CD4-positive, alpha-beta T cell treated with Interleukin-4 for 1 hour (primary cell): ENCODE results near the gene COLEC11.
"Not testable (repeated sequence)": the region's sequence is repeated elsewhere in the genome, so short reads cannot be mapped to it uniquely, and the experiment has no call there.

Experiments
- DNase-seq, 2 donors: peaks; one replicate each; pipeline ENCODE4 v3.0.0-alpha.2; 2020 to 2022

Gene COLEC11

DNA sequence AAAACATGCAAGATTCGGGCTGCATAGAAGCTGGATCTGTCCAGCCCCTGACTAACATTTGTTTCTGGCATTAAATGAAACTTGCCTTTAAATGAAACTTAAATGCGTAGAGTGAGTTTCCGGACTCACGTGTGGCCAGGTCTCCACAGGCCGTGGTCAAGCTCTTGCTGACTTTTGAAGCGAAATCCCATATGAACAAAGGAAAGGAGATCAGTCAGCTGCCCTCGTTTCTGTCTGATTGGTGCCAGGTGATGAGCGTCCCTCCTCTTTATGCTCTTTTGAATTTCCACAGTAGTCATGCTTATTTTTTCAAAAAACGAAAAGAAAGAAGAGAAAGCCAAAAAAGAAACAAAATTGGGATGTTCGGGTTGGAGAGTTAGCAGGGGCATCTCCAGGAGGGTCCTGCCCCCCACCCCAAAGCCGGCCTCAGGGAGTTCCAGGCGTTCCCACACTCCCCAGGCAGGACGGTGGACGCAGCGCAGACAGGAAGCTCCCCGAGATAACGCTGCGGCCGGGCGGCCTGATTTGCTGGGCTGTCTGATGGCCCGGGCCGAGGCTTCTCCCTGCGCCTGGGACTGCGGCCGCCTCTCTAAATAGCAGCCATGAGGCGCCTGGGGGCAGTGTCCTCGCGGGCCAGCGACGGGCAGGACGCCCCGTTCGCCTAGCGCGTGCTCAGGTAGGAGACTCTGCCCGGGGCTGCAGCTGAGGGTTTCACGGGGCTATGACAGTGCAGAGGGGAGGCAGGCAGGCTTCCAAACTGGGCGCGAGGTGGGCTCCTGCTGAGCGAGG lies at the start of gene COLEC11:
Gene COLEC11, plus strand, starts transcription at position 620 of the 789 bp plus-strand sequence. CDS start 9,229 bp downstream, outside the sequence.
- no peak for DNase-seq

DNA sequence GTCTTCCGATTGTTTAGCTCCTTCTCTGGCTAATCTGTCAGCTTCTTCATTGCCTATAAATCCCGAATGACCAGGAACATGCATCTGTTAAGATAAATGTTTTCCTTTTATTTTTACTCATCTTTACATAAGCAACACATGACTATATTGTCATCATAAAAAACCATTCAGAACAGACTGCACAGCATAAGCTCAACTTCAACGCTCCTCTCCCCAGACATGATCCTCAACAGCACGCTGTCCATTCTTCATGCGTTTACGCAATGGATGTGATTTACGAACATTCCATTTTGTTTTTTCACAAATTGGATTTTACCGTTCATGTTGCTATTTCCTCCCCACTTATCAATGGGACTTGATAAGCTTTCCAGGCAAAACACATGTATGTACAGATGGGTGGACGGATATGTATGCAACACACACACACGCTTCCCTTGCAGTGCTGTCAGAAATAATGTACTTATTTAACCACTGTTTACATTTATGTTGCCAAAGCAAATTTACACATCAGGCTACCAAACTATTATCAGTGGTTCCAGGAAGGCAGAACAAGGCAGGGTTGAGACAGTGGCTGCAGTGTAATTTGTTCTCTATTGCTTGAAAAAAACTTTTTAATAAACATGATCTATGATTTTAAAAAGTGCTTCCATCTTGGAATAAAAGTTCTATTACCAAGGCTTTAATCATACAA lies 49.0 kb upstream of the COLEC11 start:
- no peak for DNase-seq

DNA sequence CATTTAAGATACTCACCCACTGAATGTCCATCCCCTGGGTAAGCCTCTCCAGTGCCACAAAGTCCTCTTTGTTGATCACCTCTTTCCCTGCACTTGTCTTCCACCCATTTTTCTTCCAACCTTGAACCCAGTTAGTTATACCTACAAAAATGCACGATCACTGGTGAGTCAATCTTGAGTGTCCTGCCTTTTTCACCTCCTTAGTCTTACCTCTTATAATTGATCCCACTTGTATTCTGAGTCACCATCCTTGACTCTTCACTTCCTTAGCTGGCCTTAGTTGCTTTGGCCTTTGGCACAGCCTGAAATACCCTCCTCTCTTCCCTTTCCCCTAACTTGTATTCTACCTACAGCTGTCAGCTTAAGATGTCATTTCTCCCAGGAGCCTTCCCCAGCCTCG lies 47.0 kb upstream of the COLEC11 start:
- no peak for DNase-seq

DNA sequence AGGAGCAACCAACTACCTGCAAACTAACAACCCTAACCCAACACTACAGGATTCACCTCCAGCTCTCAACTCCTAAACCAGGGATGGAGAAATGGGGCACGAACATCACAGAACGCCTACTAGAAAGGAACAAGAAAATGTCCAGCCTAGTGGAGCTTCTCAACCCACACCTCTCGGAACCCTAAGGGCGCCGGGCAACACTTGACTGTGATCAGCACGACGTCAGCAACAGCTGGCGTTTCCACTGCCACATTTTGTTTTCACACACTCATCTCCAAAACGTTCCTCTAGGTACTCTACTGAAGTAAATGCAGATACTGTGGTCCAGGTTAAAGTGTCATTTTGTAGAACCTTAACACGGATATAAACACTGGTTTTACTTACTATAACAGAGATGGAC lies 41.0 kb upstream of the COLEC11 start:
- no peak for DNase-seq

DNA sequence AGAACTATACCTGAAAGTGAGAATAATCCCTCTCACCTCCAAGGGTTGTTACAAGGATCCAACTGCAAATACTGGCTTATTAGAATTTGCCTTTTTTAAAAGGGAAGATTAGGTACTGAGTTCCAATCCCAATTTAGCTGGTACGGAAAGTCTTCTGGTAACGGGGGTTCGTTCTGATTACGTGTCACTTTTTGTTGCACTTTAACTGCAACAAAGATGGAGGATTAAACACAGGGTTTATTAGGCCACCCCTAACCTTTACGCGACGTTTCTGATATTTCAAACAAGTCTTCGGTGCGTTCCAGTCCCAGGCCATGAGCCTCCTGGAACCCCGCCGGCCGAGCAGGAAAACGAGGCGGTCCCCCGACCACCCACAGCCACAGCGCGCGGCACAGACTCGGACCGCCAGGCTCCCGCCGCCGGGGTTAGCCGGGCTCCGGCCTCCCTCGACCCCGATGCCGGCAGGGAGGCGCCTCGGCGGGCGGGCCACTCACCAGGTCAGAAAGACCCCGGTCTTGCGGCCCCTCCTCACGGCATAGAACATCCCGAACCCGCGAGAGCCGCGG lies 37.2 kb upstream of the COLEC11 start:
- DNase-seq: peak in 1 of 2 donors; percentile 19

DNA sequence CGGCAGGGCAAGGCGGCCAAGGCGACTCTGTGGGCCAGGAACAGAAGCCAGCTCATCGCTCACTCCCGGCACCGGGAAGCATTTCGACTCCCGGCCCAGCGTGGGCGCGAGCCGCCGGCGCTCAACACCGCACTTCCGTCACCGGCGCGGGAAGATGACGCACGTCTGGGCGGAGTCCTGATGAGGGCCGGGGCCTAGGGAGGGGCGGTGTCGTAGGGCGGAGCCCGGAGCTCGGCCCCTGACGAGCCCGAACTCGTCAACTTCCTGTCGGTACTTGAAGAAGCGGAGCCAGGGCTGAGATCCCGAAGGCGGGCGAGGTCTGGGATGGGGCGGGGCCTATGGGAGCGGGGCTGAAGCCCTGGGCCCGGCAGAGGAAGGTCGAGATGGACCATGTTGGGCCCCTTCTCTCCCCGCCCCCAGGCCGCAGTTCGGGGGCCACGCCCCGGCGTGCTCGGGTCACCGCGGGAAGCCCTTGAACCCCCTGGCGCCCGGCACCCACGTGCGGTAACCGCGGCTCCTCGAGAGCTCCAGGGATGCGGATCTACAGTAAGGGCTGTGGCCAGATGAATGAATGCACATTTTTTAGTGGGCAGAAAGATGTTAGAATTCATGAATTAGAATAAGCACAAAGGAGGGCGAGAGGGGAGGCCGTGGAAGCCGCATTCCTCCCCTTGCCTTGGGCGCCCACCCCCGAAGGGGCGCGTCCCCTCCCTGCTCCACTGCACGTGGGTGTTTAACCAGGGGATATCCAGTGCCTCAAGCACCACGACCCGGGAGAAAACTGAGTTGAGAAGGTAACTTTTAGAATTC lies 36.5 kb upstream of the COLEC11 start, which contains the start of gene RNASEH1:
Gene RNASEH1, minus strand, starts transcription at position 129 of the 810 bp plus-strand sequence. Its CDS starts 73 bp downstream, at position 56.
- peak; percentile 96 to 97 for DNase-seq

DNA sequence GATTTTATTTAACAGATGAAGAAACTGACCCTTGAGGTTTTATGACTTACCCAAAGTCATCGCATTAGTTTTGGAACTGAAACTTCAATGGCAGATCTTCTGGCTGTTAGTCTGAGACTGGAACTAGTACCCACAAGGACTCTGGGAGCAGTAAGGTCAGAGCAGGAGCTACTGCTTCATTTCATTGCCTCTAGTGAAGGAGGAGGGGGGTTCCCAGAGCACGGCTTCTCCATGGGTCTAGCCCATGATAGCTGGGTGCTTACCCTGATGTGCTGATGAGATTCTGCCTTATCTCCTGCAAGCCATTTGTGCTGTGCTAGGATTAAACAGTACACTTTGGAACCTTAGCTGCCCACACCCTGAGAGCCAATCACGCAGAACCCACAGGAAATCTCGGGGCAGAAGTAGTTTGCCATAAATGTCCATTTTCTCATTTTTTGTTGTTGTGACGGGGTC lies 31.4 kb upstream of the COLEC11 start:
- DNase-seq: no peak

DNA sequence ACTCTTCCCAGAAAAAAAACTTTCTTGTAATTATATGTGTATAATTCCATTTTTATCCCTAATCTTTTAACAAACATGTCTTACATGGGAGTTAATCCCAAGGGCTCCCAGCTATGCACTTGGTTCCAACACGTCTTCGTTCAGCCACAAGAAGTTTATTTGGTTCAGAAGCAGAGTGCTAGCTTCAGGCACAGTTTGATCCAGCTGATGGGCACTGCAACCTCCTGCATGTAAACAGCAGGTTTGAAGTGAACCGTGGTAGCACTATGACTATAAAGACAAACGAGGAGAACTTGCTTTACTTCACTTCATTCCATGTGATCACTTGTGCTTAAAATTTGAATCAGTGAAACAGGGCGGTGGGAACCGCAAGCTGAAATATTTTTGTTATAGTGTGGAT lies 29.8 kb upstream of the COLEC11 start:
- no peak for DNase-seq

DNA sequence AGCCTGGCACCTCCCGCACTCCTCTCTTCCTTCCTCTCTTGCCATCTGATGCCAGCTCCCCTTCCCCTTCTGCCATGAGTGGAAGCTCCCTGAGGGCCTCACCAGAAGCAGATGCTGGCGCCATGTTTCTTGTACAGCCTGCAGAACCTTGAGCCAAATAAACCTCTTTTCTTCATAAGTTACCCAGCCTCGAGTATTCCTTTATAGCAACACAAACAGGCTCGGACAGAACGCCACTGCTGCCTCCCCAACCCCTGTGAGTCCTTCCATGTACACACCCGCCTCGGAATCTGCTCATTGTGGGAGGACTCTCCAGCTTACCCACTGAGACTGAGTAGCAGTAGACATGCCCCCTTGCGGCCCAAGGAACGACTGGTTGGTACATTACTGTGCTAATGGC lies 28.1 kb upstream of the COLEC11 start:
- DNase-seq: no peak

DNA sequence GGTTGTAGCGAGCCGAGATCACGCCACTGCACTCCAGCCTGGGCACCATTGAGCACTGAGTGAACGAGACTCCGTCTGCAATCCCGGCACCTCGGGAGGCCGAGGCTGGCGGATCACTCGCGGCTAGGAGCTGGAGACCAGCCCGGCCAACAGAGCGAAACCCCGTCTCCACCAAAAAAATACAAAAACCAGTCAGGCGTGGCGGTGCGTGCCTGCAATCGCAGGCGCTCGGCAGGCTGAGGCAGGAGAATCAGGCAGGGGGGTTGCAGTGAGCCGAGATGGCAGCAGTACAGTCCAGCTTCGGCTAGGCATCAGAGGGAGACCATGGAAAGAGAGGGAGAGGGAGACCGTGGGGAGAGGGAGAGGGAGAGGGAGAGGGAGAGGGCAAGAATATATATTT lies 25.3 kb upstream of the COLEC11 start:
- DNase-seq: not testable (repeated sequence)

DNA sequence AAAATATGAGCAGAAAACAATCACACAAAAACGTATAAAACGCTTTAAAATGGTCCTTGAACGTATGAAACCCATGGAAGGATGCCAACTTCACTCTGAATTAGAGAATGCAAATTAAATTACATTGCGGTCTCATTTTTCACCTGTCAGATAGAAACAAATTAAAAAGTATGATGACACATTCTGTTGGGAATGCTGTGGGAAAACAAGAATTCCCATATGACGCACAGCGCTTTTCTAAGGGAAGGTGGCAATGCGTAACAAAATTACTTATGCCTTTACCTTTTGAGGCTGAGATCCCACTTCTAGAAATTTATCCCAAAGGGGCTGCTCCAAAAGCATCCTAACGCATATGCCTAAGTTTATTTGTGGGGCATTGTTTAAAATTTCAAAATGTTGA lies 23.6 kb upstream of the COLEC11 start:
- DNase-seq: no peak

DNA sequence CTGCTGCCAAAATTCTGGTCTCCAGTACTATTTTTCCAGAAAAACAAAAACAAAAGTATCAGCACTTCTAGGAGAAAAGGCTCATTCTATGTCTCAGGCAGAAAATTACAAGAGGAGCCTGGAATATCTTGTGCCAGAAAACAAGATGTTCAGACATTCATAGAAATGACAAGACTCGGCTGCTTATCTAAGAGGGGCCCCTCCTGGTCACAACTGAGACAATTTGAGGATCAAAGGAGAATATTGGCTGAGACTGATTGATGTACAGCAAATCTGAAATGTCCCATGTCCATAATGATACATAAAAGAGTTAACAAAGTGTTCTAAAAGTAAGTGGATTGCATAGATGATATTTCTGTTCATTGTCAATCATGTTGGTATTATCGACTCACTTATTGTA lies 22.3 kb upstream of the COLEC11 start:
- DNase-seq: no peak

DNA sequence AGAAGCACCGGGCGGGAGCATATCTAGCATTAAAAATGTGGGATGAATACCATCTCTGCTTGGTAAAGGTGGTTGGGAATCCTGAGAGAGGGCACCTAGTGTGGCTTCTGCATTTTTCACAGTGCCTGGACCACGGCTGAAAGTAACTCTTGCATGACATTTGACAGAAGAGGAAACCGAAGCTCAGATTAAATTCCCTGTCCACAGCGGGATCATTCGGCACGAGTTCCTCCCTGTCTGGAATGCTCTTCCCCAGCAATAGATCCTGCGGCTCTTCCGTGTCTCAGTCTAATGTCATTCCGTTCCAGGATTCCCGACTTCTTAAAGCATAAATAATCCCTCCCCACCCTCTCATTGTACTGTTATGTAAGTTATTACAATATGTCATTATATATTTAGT lies 20.8 kb upstream of the COLEC11 start:
- no peak for DNase-seq

DNA sequence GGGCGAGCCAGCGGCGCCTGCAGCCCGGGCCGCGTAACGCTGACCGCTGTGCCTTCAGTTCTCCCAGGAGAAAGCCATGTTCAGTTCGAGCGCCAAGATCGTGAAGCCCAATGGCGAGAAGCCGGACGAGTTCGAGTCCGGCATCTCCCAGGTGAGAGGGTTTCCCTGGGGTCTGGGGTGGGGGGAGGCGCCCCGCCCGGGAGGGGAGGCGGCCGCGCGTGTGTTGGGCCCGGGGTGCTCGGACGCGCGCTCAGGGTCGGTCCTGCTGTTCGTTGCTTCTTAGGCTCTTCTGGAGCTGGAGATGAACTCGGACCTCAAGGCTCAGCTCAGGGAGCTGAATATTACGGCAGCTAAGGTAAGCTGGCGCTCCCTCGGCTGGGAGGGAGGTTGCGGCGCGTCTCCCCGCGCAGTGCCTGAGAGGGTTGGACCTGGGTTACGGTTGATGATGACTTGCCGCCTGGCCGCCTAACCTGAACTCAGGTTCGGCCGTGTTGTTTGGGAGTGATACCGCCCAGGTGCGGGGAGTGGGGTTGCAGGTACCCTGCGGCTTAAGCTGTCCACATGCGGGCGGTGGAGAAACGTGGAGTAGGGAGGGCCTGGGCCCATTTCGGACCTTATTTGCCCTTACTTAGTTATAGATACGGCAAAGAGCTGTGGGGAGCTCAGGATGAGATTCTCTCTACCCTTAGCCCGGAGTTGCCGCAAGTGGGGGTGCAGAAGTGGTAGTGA lies 19.2 kb upstream of the COLEC11 start:
- DNase-seq: no peak

DNA sequence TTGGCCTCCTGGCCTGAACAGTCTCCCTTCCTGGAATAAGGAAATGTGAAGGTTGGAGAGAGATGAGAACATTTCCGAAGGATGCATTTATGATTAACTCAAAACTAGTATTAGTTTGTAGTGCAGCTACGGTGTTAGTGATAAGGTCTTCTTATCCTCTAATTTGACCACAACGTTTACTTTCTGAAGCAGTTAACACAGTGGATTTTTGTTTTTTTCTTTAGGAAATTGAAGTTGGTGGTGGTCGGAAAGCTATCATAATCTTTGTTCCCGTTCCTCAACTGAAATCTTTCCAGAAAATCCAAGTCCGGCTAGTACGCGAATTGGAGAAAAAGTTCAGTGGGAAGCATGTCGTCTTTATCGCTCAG lies 18.7 kb upstream of the COLEC11 start:
- DNase-seq: not testable (repeated sequence)

DNA sequence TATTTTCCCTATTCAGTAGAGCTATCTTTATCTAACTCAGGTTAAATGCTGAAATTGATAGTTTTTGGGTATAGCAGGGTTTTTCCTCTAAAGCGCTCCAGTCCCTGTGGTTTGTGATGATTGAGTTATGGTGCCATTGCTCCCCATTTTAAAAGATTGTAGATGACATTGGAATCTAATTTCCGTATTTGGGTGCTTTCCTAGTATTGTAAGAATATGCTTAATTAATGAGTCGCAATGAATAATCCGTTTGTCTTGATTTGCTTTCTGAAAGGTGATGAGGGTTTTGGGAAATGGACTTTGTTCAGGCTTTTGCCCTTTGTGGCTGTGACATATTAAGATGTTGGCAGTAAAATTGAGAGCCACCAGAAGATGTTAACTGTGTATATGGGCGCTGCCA lies 15.9 kb upstream of the COLEC11 start:
- no peak for DNase-seq

DNA sequence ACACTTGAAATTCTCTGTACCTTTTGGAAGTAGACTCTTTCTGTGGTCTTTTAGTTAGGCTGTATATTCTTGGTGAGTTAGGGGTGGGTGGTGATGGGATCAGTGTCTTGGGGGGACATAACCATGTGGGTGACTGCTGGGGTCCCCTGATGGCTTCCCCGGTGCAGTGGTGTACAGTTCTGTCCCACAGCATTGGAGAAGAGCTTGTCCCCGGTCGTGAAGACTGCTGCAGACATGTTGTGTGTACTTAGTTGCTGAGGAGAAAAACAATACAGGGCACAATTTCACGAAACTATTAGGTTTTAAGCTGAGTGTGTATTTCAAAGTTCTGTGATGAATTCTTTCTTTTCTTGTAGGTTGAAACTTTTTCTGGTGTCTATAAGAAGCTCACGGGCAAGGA lies 14.5 kb upstream of the COLEC11 start:
- DNase-seq: no peak

DNA sequence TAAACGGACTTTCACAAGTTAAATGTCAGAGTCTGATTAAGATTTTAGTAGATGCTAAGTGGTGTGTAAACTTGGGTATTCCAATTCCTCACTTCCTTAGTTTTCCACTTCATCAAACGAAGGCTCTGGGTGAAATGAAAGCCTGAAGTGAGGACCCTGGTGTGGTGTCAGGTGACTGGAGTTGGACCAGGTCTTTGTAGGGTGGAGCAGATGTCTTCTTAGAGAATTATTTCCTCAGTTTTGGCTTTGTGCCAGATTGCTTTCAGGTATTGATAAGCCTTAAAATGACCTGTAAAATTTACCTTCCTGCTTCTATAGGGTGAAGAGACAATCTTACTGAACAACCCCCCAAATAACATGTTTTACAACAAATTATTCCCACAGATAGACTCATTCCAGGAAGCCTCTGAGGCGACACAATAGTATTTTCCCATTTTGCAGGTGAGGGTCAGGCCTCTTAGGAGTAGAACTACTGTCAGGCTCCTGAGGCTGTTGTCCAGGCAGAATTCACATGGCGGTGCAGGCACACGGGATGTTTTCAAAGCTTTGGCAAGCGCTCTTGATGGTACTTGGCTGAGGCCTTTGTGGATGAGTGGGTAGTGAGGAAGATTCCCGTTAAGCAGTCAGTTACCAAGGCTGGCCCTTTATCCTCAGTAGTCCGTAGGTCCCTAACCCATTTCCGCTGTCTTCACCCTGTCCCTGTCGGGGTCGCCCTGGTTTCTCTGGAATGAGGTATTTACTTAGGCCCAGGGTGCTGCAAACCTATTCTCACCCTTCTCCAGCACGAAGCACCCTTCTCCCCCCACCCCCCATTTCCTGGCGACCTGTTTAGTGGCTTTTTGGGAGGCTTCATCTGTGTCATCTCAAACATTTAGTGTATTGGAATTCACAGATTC lies 13.3 kb upstream of the COLEC11 start:
- no peak for DNase-seq

DNA sequence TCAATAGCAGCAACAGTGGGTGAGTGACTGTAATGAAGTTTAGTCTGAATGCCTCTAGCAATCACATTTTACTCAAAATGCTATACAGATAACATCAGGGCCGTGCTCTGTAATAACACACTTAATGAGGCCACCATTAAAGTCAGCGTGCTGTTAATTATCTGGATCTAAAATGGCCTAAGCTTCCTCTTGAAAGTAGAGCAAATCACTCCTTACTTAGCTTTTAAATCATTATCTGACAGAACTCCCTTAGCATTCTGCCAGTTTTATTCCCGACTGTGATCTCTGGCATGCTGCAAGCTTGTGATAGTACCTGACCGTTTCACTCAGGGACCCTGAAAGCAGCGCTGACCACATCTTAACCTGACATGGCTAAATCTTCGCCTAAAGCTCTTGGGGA lies 10.8 kb upstream of the COLEC11 start:
- no peak for DNase-seq

DNA sequence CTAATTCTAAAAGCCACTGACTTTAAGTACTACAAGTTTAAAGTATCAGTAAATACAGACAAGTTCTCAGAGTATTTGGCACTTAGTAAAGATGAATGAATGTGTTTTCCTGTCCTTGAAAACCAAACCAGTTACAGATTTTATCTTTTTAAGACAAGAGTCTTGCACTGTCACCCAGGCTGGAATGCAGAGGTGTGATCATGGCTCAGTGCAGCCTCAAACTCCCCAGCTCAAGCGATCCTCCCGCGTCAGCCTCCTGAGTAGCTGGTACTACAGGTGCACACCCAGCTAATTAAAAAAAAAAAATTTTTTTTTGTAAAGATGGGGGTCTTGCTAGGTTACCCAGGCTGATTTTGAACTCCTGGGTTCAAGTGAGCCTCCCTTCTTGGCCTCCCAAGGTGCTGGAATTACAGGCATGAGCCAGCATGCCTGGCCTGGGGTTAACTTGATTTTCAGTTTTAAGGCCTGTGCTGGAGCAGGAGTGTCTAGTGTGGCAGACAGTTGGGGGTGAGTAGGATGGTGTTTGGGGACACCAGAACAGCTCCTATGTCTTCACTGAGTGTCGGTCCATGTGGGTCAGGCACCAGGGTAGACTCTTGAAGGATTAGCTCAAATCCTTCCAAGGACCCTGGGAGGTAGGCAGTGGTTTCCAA lies 10.2 kb upstream of the COLEC11 start:
- no peak for DNase-seq
